HL-60 (cell line): Measurements from ENCODE around the gene ANKFN1.

Source experiments
- DNase-seq, 2 experiments: peaks; one replicate each; pipeline ENCODE4 v3.0.0-alpha.2; 2010 to 2020; ENCODE audit warnings: low read depth in 1 of 2, low spot score in 1 of 2
- H3K27ac ChIP-seq: fragments of 250-450 bp; sonication (Bioruptor Pico); replicated peaks from 2 replicates; pipeline ENCODE4 v1.5.1; 2020; ENCODE audit warnings: mild to moderate bottlenecking, moderate library complexity
- H3K27me3 ChIP-seq: fragments of 250-450 bp; sonication (Bioruptor Pico); 2 replicates; pipeline ENCODE4 v1.5.1; 2021; ENCODE audit warnings: mild to moderate bottlenecking, moderate library complexity; ENCODE audit not compliant: insufficient read depth, poor library complexity, severe bottlenecking
- H3K4me3 ChIP-seq: replicated peaks from 2 replicates; pipeline ENCODE4 v1.5.1; 2011; ENCODE audit warnings: mild to moderate bottlenecking, control low read depth, low read length; ENCODE audit not compliant: insufficient read depth
- GABPA ChIP-seq: IDR thresholded peaks from 2 replicates; pipeline ENCODE4 v1.6.1; 2012; ENCODE audit warnings: low read depth
- POLR2AphosphoS5 ChIP-seq: IDR thresholded peaks from 2 replicates; pipeline ENCODE4 v1.6.1; 2012; ENCODE audit warnings: low read depth
- REST ChIP-seq: IDR thresholded peaks from 2 replicates; pipeline ENCODE4 v1.6.1; 2012; ENCODE audit warnings: low read depth; ENCODE audit not compliant: insufficient replicate concordance
- SPI1 ChIP-seq: IDR thresholded peaks from 2 replicates; pipeline ENCODE4 v1.6.1; 2012; ENCODE audit warnings: low read depth, mild to moderate bottlenecking, borderline replicate concordance
- TF ChIP-seq, protein P1 (sequence below): IDR thresholded peaks from one replicate; pipeline ENCODE4 v1.5.1; 2011; ENCODE audit warnings: low read length, control low read depth, inconsistent platforms; ENCODE audit not compliant: insufficient read depth

The ANKFN1 gene

DNA sequence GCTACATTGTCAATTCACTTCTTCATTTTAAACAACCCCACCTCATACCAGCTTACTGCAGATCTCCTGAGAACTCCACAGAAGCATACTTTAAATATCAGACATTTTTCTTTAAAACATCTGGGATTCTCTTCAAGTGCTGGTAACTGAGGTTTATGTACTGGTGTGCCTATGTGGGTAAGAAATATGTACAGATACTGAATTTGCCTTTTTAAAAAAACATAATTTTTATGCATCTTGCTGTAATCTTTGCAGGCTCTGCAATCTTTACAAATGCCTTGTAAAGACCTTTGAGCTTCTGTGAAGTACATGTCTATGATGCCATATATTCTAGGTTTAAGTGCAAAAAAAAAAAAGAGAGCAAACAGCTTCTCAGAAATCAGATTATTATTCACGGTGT is 312.6 kb downstream of the ANKFN1 start:
- H3K27ac ChIP-seq: no peak overlapping the region
- no peak overlapping the region for H3K4me3 ChIP-seq
- no peak for DNase-seq
- H3K27me3 ChIP-seq: no peaks in the 10 kb centered on the region
- no peak for TF ChIP-seq GABPA
- no peak for TF ChIP-seq REST
- no peak for TF ChIP-seq POLR2AphosphoS5
- TF ChIP-seq, protein P1, sequence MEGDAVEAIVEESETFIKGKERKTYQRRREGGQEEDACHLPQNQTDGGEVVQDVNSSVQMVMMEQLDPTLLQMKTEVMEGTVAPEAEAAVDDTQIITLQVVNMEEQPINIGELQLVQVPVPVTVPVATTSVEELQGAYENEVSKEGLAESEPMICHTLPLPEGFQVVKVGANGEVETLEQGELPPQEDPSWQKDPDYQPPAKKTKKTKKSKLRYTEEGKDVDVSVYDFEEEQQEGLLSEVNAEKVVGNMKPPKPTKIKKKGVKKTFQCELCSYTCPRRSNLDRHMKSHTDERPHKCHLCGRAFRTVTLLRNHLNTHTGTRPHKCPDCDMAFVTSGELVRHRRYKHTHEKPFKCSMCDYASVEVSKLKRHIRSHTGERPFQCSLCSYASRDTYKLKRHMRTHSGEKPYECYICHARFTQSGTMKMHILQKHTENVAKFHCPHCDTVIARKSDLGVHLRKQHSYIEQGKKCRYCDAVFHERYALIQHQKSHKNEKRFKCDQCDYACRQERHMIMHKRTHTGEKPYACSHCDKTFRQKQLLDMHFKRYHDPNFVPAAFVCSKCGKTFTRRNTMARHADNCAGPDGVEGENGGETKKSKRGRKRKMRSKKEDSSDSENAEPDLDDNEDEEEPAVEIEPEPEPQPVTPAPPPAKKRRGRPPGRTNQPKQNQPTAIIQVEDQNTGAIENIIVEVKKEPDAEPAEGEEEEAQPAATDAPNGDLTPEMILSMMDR: no peak
- no peak for TF ChIP-seq SPI1

- no peak overlapping the region for H3K27ac ChIP-seq
- TF ChIP-seq SPI1 (no peak), GABPA (no peak), POLR2AphosphoS5 (no peak), REST (no peak)
- TF ChIP-seq, protein P1: no peak
- no peaks in the 10 kb centered on the region for H3K27me3 ChIP-seq
- no peak for DNase-seq
- H3K4me3 ChIP-seq: no peak overlapping the region
Measured at GRCh38 chr17:56468840-56469239, 315.6 kb downstream of the ANKFN1 start.

- no peak overlapping the region for H3K27ac ChIP-seq
- TF ChIP-seq REST (no peak), POLR2AphosphoS5 (no peak), SPI1 (no peak)
- H3K4me3 ChIP-seq: no peak overlapping the region
- DNase-seq: no peak
- H3K27me3 ChIP-seq: no peaks in the 10 kb centered on the region
Measured at GRCh38 chr17:56471696-56472095, 318.4 kb downstream of the ANKFN1 start.

- no peak for DNase-seq
- H3K4me3 ChIP-seq: no peak overlapping the region
- TF ChIP-seq, protein P1: no peak
- no peaks in the 10 kb centered on the region for H3K27me3 ChIP-seq
- no peak overlapping the region for H3K27ac ChIP-seq
Measured at GRCh38 chr17:56475116-56475515, 321.8 kb downstream of the ANKFN1 start.
